Measurements from ENCODE around the gene NHLRC1.

The NHLRC1 gene

DNA sequence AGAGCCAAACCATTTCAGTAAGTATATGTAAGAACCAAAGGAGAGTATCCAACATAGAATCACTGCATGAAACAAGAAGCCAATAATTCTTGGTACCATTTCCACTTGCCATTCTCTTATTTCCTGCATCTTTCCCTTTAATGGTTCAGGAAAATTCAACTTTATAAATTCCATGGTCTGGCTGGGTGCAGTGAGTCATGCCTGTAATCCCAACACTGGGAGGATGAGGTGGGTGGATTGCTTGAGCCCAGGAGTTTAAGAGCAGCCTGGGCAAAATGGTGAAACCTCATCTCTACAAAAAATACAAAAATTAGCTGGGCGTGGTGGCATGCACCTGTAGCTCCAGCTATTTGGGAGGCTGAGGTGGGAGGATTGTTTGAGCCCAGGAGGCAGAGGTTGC lies 21.2 kb downstream of the NHLRC1 start:
- Mint-ChIP-seq H3K36me3 (ENCODE audit: low read depth) (no peaks in the 10 kb centered on the region), H3K9me3 (peaks cover 6% of the 10 kb centered on the region), H3K27ac (no peak overlapping the region), H3K4me1 (no peaks in the 10 kb centered on the region), H3K4me3 (no peak overlapping the region), H3K27me3 (ENCODE audit: low read depth, poor library complexity) (peaks cover 11% of the 10 kb centered on the region)
- no peak for DNase-seq
- TF ChIP-seq, protein P1, sequence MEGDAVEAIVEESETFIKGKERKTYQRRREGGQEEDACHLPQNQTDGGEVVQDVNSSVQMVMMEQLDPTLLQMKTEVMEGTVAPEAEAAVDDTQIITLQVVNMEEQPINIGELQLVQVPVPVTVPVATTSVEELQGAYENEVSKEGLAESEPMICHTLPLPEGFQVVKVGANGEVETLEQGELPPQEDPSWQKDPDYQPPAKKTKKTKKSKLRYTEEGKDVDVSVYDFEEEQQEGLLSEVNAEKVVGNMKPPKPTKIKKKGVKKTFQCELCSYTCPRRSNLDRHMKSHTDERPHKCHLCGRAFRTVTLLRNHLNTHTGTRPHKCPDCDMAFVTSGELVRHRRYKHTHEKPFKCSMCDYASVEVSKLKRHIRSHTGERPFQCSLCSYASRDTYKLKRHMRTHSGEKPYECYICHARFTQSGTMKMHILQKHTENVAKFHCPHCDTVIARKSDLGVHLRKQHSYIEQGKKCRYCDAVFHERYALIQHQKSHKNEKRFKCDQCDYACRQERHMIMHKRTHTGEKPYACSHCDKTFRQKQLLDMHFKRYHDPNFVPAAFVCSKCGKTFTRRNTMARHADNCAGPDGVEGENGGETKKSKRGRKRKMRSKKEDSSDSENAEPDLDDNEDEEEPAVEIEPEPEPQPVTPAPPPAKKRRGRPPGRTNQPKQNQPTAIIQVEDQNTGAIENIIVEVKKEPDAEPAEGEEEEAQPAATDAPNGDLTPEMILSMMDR (IDR thresholded peaks at IDR 0.05), result no peak

DNA sequence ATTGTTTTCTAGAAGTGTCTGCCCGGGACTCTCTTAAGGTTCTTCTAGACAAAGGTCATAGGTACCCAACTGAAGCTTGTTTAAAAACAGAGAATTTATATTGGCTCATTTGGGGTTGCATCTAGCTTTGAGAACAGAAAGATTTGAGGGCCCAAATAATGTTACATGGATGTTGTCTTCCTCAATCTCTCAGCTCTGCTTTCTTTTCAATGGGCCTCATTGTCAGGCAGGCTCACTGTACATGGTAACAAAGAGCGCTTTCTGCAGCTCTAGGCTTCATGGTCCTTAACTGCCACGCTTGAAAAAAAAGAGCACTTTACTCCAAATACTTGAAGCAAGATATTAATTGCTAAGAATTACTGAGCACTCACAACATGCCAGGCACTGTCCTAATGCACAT lies 22.2 kb downstream of the NHLRC1 start:
- Mint-ChIP-seq H3K27me3 (ENCODE audit: low read depth, poor library complexity) (peaks cover 11% of the 10 kb centered on the region), H3K4me1 (no peaks in the 10 kb centered on the region)

DNA sequence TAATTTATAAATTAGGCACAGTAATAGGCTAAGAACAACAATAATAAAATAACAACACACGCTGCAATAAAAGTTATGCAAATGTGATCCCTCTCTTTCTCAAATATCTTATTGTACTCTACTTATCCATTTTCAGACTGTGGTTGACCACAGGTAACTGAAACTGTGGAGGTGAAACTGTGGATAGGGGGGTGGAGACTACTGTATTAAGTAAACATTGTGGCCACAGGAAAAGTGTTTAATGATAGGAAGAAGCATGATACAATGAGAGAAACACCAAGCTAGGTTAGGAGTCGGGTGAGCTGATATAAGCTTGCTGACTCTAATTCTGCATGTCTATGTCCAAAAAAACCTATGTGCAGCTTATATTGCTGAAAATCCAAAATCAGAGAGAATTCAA lies 23.0 kb downstream of the NHLRC1 start:
- no peak for DNase-seq
- H3K4me3 Mint-ChIP-seq, result no peak overlapping the region
- H3K27me3 Mint-ChIP-seq (ENCODE audit: low read depth, poor library complexity), result peaks cover 8% of the 10 kb centered on the region

More for the DNA sequence above, 22.2 kb downstream of the NHLRC1 start:
- Mint-ChIP-seq H3K9me3 (no peaks in the 10 kb centered on the region), H3K36me3 (ENCODE audit: low read depth) (no peaks in the 10 kb centered on the region), H3K27ac (no peak overlapping the region), H3K4me3 (no peak overlapping the region)
- TF ChIP-seq, protein P1 (IDR thresholded peaks at IDR 0.05), result no peak
- no peak for DNase-seq

DNA sequence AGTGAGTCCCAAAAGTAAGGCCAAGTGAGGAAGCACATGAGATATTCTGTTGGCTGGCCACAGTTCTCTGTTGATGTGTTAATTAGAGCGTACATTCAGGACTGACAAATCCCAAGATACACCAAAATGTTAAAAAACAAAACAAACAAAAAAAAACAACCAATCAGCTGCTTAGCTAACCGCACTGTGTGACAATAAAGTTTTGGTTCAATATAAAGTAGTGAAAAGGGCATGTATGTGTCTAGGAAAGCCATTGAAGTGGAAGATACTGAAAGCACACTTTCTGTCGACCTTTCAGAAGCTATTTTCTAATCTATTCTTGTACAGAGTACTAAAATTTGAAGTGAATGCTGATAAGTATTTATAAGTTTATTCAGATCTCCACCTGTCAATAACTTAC lies 26.1 kb downstream of the NHLRC1 start:
- no peak overlapping the region for H3K4me3 Mint-ChIP-seq
- no peaks in the 10 kb centered on the region for H3K27me3 Mint-ChIP-seq (ENCODE audit: low read depth, poor library complexity)
- no peaks in the 10 kb centered on the region for H3K36me3 Mint-ChIP-seq (ENCODE audit: low read depth)
- peaks cover 6% of the 10 kb centered on the region for H3K9me3 Mint-ChIP-seq
- H3K4me1 Mint-ChIP-seq, result no peaks in the 10 kb centered on the region
- H3K27ac Mint-ChIP-seq, result no peak overlapping the region
- TF ChIP-seq, protein P1 (IDR thresholded peaks at IDR 0.05), result no peak
- no peak for DNase-seq

More for the DNA sequence above, 23.0 kb downstream of the NHLRC1 start:
- H3K27ac Mint-ChIP-seq, result no peak overlapping the region
- H3K4me1 Mint-ChIP-seq, result no peaks in the 10 kb centered on the region
- TF ChIP-seq, protein P1 (IDR thresholded peaks at IDR 0.05), result no peak
- no peaks in the 10 kb centered on the region for H3K36me3 Mint-ChIP-seq (ENCODE audit: low read depth)
- no peaks in the 10 kb centered on the region for H3K9me3 Mint-ChIP-seq

DNA sequence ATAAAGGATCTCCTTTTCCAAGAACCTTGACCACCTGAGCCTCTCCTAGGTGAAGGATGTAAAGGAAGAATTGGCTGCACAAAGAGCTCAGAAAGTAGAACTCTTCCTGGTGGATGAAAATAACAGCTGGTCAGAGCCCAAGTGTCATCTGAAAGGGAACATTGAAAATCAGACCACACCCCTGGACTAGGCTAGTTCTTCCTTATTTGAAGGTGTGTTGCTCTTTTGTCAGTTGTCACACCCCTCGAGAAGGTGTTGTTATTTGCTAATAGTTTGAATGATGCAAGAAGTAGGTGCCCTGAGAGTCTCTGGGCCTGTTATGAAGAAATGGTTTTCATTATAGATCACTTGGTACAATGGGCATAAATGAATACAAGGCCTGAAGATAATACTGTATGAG lies 31.1 kb downstream of the NHLRC1 start:
- TF ChIP-seq, protein P1 (IDR thresholded peaks at IDR 0.05), result no peak
- no peaks in the 10 kb centered on the region for H3K4me1 Mint-ChIP-seq
- H3K27ac Mint-ChIP-seq, result no peak overlapping the region
- no peak overlapping the region for H3K4me3 Mint-ChIP-seq
- no peaks in the 10 kb centered on the region for H3K36me3 Mint-ChIP-seq (ENCODE audit: low read depth)
- peaks cover 21% of the 10 kb centered on the region for H3K9me3 Mint-ChIP-seq
- H3K27me3 Mint-ChIP-seq (ENCODE audit: low read depth, poor library complexity), result peaks cover 3% of the 10 kb centered on the region
- DNase-seq, result no peak

DNA sequence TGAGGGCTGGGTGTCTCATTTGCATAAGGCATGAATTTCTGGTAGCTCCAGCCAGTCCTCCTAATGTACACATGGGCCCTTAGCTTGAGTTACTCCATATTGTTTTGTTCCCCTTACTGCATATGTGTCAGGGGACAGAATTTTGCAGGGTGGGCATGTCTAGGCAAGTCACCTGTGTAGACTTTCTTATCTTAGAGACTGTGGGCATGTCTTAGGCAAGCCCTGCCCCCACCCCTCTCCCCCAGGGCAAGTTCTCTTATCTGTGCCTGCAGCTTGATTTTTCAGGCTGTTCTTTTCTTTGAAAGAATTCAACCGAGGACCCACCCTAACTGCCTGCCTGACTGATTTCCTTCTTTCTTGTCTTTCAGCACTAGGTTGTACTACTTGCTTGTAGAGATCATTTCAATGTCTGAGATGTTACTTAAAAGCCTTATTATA lies 32.1 kb downstream of the NHLRC1 start:
- H3K4me1 Mint-ChIP-seq, result no peaks in the 10 kb centered on the region
- H3K36me3 Mint-ChIP-seq (ENCODE audit: low read depth), result no peaks in the 10 kb centered on the region
- TF ChIP-seq, protein P1 (IDR thresholded peaks at IDR 0.05), result no peak
- H3K27me3 Mint-ChIP-seq (ENCODE audit: low read depth, poor library complexity), result peaks cover 3% of the 10 kb centered on the region
- peaks cover 21% of the 10 kb centered on the region for H3K9me3 Mint-ChIP-seq
- H3K27ac Mint-ChIP-seq, result no peak overlapping the region
- no peak for DNase-seq
- no peak overlapping the region for H3K4me3 Mint-ChIP-seq

Data from nephron progenitor cell (in vitro differentiated cells).